Tibial nerve (tissue), 4 donors: Measurements from ENCODE around the gene TFAP2E.

ENCODE experiments used
- EP300 ChIP-seq, 2 donors: sonication (generic); formaldehyde crosslinking; IDR thresholded peaks; one replicate each; pipeline ENCODE4 v1.6.1; 2017; ENCODE audit warnings: antibody characterized with exemption in 2 of 2, mild to moderate bottlenecking in 1 of 2
- POLR2A ChIP-seq, 2 donors: fragments of 450-650 bp; IDR thresholded peaks; one replicate each; pipeline ENCODE4 v1.6.1; 2017; ENCODE audit warnings: antibody characterized with exemption in 2 of 2, mild to moderate bottlenecking in 2 of 2, moderate library complexity in 2 of 2
- TF ChIP-seq, protein P1 (sequence below), 5 experiments: fragments of 200-600 bp in 3 of 5; fragments of 450-650 bp in 2 of 5; sonication (generic) in 3 of 5; IDR thresholded peaks; one replicate each; pipeline ENCODE4 v1.5.1; 2016 to 2019; ENCODE audit warnings: antibody characterized with exemption in 5 of 5, mild to moderate bottlenecking in 3 of 5, moderate library complexity in 2 of 5

DNA sequence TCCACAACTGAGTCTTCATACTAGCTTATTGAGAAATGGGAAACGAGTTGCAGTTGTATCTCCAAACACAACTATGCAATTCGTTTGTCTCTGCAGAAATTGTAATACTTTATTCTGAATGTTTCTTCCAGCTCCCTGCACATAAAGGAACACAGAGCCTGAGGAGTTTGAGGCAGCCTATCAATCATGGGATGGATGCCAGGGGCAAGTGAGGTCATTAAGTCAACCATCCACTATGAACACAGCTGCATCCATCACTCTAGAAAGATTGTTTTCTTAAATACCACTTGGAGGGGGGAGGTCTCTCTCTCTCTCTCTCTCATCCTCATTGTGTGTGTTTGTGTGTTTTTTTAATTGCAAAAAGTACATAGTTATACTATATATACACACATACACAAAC lies 71.1 kb downstream of the TFAP2E start:
- TF ChIP-seq EP300 (IDR thresholded peaks at IDR 0.05) (no peak), POLR2A (IDR thresholded peaks at IDR 0.05) (no peak)
- TF ChIP-seq, protein P1, sequence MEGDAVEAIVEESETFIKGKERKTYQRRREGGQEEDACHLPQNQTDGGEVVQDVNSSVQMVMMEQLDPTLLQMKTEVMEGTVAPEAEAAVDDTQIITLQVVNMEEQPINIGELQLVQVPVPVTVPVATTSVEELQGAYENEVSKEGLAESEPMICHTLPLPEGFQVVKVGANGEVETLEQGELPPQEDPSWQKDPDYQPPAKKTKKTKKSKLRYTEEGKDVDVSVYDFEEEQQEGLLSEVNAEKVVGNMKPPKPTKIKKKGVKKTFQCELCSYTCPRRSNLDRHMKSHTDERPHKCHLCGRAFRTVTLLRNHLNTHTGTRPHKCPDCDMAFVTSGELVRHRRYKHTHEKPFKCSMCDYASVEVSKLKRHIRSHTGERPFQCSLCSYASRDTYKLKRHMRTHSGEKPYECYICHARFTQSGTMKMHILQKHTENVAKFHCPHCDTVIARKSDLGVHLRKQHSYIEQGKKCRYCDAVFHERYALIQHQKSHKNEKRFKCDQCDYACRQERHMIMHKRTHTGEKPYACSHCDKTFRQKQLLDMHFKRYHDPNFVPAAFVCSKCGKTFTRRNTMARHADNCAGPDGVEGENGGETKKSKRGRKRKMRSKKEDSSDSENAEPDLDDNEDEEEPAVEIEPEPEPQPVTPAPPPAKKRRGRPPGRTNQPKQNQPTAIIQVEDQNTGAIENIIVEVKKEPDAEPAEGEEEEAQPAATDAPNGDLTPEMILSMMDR (IDR thresholded peaks at IDR 0.05): no peak
